Osteoblast (primary cell): Measurements from ENCODE around the gene COL6A3. TPM values are rescaled to one million over a fixed set of nuclear protein-coding genes. Genes with fewer than 3 reads are reported as not detected.
A peak's percentile ranks its signal among the peaks of the same experiment; 100 is the strongest.

Experiments used
- DNase-seq: peaks from one replicate; pipeline ENCODE4 v3.0.0; 2011; ENCODE audit warnings: low spot score, mixed read lengths; ENCODE audit not compliant: insufficient read length; ENCODE audit errors: missing footprints
- H2AFZ ChIP-seq: 2 replicates; pipeline ENCODE4 v1.6.0; 2011; ENCODE audit warnings: mild to moderate bottlenecking, low read length
- H3K27ac ChIP-seq: 2 replicates; pipeline ENCODE4 v1.5.1; 2011; ENCODE audit warnings: mild to moderate bottlenecking, low read depth, low read length, moderate library complexity
- H3K27me3 ChIP-seq: 2 replicates; pipeline ENCODE4 v1.6.0; 2012; ENCODE audit warnings: mild to moderate bottlenecking, control low read depth, inconsistent platforms, low read length, moderate library complexity; ENCODE audit not compliant: insufficient read depth
- H3K36me3 ChIP-seq: 2 replicates; pipeline ENCODE4 v1.5.1; 2011; ENCODE audit warnings: mild to moderate bottlenecking, low read length, control low read depth, moderate library complexity; ENCODE audit not compliant: insufficient read depth
- H3K4me1 ChIP-seq: 2 replicates; pipeline ENCODE4 v1.5.1; 2011; ENCODE audit warnings: mild to moderate bottlenecking, low read length, control low read depth, moderate library complexity; ENCODE audit not compliant: insufficient read depth
- H3K4me2 ChIP-seq: 2 replicates; pipeline ENCODE4 v1.6.0; 2011; ENCODE audit warnings: mild to moderate bottlenecking, low read length; ENCODE audit not compliant: insufficient read depth
- H3K4me3 ChIP-seq: fragments of 200-600 bp; sonication (generic); 3 replicates; pipeline ENCODE4 v1.5.1; 2012; ENCODE audit warnings: mild to moderate bottlenecking, low read length, inconsistent platforms; ENCODE audit not compliant: insufficient read depth
- H3K79me2 ChIP-seq: 2 replicates; pipeline ENCODE4 v1.6.0; 2012; ENCODE audit warnings: mild to moderate bottlenecking, low read length, control low read depth, inconsistent platforms; ENCODE audit not compliant: insufficient read depth
- H3K9me3 ChIP-seq: 2 replicates; pipeline ENCODE4 v1.5.1; 2011; ENCODE audit warnings: low read depth, low read length, control low read depth
- H4K20me1 ChIP-seq: 2 replicates; pipeline ENCODE4 v1.6.0; 2012; ENCODE audit warnings: mild to moderate bottlenecking, low read length, control low read depth; ENCODE audit not compliant: insufficient read depth
- CTCF ChIP-seq: IDR thresholded peaks from 2 replicates; pipeline ENCODE4 v1.5.1; 2011; ENCODE audit warnings: mild to moderate bottlenecking, low read depth, low read length, moderate library complexity; ENCODE audit errors: extremely low read depth
- total RNA-seq: library from RNA; depleted of rRNA; stranded (reverse); fragments of >200 nt; gene quantifications from 2 replicates; pipeline ENCODE4 v1.2.3, GENCODE V29; 2012

The COL6A3 gene
- total RNA-seq, 1 donor: 4,017 TPM

DNA sequence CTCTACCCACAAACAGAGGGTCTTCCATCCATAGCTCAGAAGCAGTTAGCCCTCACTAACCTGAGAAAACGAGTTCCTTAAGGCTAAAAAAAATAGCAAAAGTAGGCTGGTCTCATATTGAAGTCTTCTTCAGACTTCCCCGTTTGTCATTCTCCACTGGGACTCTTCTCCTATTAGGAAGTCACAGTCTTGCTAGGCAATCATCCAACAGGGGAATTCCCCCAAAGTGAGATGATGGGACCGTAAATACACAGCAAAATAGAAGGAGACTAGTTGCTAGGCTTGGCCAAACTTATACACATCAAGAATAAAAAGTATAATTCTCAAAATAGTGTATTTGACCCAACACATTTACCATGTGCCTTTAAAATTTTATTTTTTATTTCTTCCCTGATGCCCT is 34.3 kb downstream of the COL6A3 start:
- peaks cover 93% of the 10 kb centered on the region for H3K36me3 ChIP-seq
- H3K9me3 ChIP-seq: no peaks in the 10 kb centered on the region
- H2AFZ ChIP-seq: no peak overlapping the region
- H3K4me3 ChIP-seq: no peak overlapping the region
- peaks cover 31% of the 10 kb centered on the region for H4K20me1 ChIP-seq
- peaks cover 98% of the 10 kb centered on the region for H3K79me2 ChIP-seq
- peaks cover under 1% of the 10 kb centered on the region for H3K4me1 ChIP-seq
- H3K27me3 ChIP-seq: no peaks in the 10 kb centered on the region
- no peak overlapping the region for H3K4me2 ChIP-seq
- peak overlapping the region; percentile 53 for H3K27ac ChIP-seq
- no peak for TF ChIP-seq CTCF
- DNase-seq: no peak

GRCh38 chr2:237378650-237379049 is 35.3 kb downstream of the COL6A3 start:
- Histone ChIP-seq H3K9me3 (no peaks in the 10 kb centered on the region), H3K4me1 (no peaks in the 10 kb centered on the region), H3K27me3 (no peaks in the 10 kb centered on the region), H3K27ac (peak overlapping the region; percentile 53), H4K20me1 (peaks cover 35% of the 10 kb centered on the region), H3K79me2 (peaks cover 98% of the 10 kb centered on the region), H2AFZ (no peak overlapping the region), H3K4me2 (no peak overlapping the region), H3K4me3 (no peak overlapping the region), H3K36me3 (peaks cover 97% of the 10 kb centered on the region)
- no peak for TF ChIP-seq CTCF
- DNase-seq: no peak

DNA sequence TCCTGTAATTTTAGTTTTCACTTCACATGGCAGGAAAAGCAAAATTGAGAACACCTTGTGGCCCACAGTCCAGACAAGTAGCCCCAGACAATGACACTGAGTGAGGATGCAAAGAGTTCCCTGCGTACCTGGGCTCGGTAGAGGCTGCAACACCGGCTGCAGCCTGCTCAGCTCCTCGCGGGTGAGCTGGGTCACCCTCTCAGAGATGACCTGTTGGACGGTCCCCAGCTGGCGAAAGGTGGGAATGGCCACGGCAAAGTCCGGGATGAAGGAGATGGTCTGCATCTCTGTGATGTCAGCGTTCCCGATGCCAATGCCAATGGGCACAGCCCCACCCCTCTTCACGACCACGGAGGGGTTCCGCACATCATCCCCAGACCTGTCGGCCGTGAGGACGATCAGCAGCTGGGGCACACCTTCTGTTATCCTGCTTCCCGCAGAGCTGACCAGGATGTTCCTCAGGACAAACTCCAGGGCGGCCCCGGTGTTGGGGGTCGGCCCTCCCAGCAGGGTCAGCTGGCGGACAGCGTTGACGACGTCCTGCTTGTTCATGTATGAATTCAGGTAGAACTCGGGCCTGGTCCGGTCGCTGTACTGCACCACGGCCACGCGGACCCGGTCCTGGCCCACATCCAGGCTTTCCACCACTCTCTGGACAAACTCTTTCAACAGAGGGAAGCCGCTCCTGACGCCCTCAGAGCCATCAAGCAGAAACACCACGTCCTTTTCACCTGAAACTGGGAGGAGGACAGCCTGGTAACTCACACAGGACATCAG is 39.5 kb downstream of the COL6A3 start:
- H3K27ac ChIP-seq: peak overlapping the region; percentile 25

More for the DNA sequence above, 39.5 kb downstream of the COL6A3 start:
- Histone ChIP-seq H3K4me3 (no peak overlapping the region), H3K79me2 (peaks cover 96% of the 10 kb centered on the region), H3K4me1 (no peaks in the 10 kb centered on the region), H4K20me1 (peaks cover 47% of the 10 kb centered on the region), H3K9me3 (no peaks in the 10 kb centered on the region), H3K36me3 (peaks cover 94% of the 10 kb centered on the region), H2AFZ (no peak overlapping the region), H3K27me3 (no peaks in the 10 kb centered on the region), H3K4me2 (no peak overlapping the region)
- DNase-seq: no peak
- no peak for TF ChIP-seq CTCF
